ENCODE measurements around the gene NAPB. TPM values are rescaled to one million over a fixed set of nuclear protein-coding genes. Genes with fewer than 3 reads are reported as not detected.

NAPB gene
- total and polyA plus RNA-seq, 7 donors = 3.9 to 22.9 (median 14.4) TPM

DNA sequence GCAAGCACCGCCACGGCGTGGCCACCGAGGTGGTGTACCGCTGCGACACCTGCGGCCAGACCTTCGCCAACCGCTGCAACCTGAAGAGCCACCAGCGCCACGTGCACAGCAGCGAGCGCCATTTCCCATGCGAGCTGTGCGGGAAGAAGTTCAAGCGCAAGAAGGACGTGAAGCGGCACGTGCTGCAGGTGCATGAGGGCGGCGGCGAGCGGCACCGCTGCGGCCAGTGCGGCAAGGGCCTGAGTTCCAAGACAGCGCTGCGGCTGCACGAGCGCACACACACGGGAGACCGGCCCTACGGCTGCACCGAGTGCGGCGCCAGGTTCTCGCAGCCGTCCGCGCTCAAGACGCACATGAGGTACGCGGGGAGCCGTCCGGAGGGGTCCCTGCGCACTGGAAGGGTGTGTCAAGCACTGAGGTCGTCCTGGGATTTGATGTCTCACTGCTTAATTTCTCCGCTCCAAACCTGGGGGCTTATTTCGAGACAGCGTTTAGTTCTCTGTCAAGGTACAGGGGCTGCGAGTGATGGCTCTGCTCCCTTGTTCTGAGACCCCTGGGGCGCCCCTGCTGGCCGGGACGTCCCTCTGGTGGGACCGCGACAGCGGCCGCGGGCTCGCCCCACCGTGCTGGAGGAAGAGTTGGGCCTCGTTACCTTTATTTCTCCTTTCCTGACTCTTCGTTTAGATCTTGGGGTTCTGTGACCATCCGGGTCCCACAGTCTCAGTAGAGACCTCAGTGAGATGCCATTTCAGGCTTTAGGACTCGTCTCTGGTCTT is 55.7 kb downstream of the NAPB start:
- DNase-seq = no peak
- intact Hi-C loops (cut with DNase I) = no loop called here

DNA sequence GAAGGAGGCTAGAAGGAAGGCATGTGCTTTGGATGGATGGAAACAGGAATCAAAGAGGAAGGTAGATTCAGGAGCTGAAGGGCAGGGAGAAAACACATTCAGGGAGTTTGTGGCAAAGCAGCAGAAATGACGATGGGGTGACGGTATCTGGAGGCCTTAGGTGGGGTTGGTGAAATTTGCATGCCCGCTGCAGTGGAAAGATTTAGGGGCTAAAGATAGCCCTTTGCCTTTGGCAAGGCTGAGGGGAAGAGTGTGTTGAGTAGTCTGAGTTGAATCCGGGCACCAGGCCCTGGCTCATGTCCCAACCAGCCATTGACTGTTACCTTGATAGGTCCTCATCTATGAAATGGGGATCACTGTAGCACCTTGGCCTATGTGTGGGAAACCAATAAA is 58.0 kb downstream of the NAPB start:
- Histone ChIP-seq H3K27ac (peak overlapping the region; percentile 97 to 100 (median 99)), H3K4me1 (peaks cover 0 to 53% (median 48%) of the 10 kb centered on the region in 4 donors), H3K36me3 (peaks cover 0 to 18% (median 9%) of the 10 kb centered on the region in 4 donors), H3K27me3 (no peaks in the 10 kb centered on the region), H3K9me3 (no peaks in the 10 kb centered on the region), H3K4me3 (peak overlapping the region in 2 of 4 donors; percentile 82 to 84)
- 74 to 86% methylated on average over 4 of the region's 4 CpGs for WGBS, 2 donors
- TF ChIP-seq POLR2AphosphoS5 (IDR thresholded peaks at IDR 0.05) = no peak
- TF ChIP-seq, protein P1, sequence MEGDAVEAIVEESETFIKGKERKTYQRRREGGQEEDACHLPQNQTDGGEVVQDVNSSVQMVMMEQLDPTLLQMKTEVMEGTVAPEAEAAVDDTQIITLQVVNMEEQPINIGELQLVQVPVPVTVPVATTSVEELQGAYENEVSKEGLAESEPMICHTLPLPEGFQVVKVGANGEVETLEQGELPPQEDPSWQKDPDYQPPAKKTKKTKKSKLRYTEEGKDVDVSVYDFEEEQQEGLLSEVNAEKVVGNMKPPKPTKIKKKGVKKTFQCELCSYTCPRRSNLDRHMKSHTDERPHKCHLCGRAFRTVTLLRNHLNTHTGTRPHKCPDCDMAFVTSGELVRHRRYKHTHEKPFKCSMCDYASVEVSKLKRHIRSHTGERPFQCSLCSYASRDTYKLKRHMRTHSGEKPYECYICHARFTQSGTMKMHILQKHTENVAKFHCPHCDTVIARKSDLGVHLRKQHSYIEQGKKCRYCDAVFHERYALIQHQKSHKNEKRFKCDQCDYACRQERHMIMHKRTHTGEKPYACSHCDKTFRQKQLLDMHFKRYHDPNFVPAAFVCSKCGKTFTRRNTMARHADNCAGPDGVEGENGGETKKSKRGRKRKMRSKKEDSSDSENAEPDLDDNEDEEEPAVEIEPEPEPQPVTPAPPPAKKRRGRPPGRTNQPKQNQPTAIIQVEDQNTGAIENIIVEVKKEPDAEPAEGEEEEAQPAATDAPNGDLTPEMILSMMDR (IDR thresholded peaks at IDR 0.05) = no peak
- no peak for TF ChIP-seq POLR2A (IDR thresholded peaks at IDR 0.05)
- TF ChIP-seq EP300 (IDR thresholded peaks at IDR 0.05) = no peak
- intact Hi-C loops (cut with DNase I) = loop anchor here (1.0 to 5.0 kb wide), 2 partner anchors 57 to 274 kb away; partner anchors contain the start of gene CST3
- DNase-seq = no peak

More for the DNA sequence above, 55.7 kb downstream of the NAPB start:
- H3K27ac ChIP-seq = peak overlapping the region in 1 of 4 donors; percentile 2
- WGBS, 2 donors = 96 to 97% methylated on average over 65 of the region's 65 CpGs
- no peaks in the 10 kb centered on the region for H3K27me3 ChIP-seq
- H3K36me3 ChIP-seq = peaks cover 5 to 37% (median 21%) of the 10 kb centered on the region in 4 donors
- H3K4me3 ChIP-seq = no peak overlapping the region
- H3K4me1 ChIP-seq = peaks cover 0 to 47% (median 39%) of the 10 kb centered on the region in 4 donors
- TF ChIP-seq POLR2A (IDR thresholded peaks at IDR 0.05) (no peak), POLR2AphosphoS5 (IDR thresholded peaks at IDR 0.05) (no peak), EP300 (IDR thresholded peaks at IDR 0.05) (no peak)
- TF ChIP-seq, protein P1 (IDR thresholded peaks at IDR 0.05) = no peak
- H3K9me3 ChIP-seq = no peaks in the 10 kb centered on the region

DNA sequence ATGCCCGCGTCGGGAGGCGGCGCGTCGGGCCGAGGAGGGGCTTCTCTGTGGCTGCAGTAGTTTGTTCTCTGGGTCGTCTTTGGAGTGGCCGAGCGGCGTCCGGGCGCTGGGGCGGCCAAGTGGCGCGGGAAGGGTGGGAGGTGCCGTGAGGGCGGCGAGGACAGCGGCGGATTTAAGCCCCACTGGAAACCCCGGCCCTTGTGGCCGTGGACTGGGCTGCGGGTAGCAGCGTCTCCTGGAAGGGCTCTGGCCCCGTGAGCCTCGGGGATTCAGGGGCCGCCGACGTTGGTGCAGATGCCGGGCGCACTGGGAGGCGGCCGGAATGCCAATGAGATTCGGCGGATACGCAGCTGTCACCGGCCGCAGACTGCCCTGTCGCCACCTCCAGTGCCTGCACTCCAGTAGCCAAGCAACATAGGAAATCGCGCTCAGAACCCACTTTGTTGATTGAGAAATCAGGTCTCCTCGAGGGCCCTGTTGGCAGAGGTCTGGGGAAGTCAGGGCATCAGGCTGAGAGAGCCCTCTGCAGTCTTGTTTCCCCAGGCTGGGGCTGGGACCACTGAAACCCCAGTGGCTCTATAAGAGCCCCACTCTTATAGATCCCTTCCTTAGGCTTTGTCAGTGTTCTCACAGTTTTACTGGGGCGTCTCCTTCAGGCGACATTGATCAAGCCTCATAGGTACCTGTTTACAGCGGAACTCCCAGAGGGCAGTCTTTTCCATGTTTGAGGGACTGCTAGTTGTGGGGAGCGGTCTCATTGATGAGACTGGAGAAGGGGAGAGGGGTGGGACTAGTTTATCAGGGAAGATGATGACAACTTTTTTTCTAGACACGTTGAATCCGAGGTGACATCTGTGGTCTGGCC is 58.7 kb downstream of the NAPB start:
- DNase-seq = peak; percentile 76
- intact Hi-C loops (cut with DNase I) = loop anchor here (1.0 to 5.0 kb wide), 2 partner anchors 58 to 275 kb away; partner anchors contain the start of gene CST3

More for the DNA sequence above, 58.7 kb downstream of the NAPB start:
- Histone ChIP-seq H3K36me3 (peaks cover 0 to 18% (median 9%) of the 10 kb centered on the region in 4 donors), H3K4me1 (peaks cover 0 to 55% (median 48%) of the 10 kb centered on the region in 4 donors), H3K9me3 (no peaks in the 10 kb centered on the region), H3K27ac (peak overlapping the region; percentile 97 to 100 (median 99)), H3K4me3 (peak overlapping the region; percentile 63 to 95 (median 83)), H3K27me3 (no peaks in the 10 kb centered on the region)
- TF ChIP-seq, protein P1 (IDR thresholded peaks at IDR 0.05) = no peak
- TF ChIP-seq POLR2A (IDR thresholded peaks at IDR 0.05) (no peak), POLR2AphosphoS5 (IDR thresholded peaks at IDR 0.05) (peak in 1 of 4 donors; percentile 17), EP300 (IDR thresholded peaks at IDR 0.05) (no peak)
- 4 to 5% methylated on average over 50 of the region's 50 CpGs for WGBS, 2 donors

All from sigmoid colon (tissue), 7 donors.